ENCODE measurements around the gene ZBTB20.

Gene ZBTB20

DNA sequence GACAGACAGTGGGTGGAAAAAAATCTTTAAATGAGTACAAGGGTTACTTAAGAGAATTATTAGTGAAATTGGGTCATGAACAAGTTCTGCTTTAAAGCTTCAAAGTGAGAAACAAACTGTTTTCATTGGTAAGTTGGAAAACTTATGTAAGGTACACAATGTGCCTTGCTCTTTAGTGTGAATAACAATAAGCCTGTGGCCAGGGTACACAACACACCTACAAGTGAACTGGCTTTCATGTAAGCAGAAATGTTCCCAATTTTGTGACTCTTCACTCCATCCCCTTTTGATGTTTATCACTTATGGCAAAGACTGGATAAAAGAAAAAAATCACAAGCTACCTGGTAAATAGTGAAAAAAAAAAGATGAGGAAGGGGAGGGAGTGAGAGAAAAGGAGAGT is 253.7 kb downstream of the ZBTB20 start (continued):
- TF ChIP-seq ZNF70 (CRISPR knock-in tag; IDR thresholded peaks at IDR 0.05) (no peak), ISL1 (CRISPR knock-in tag; IDR thresholded peaks at IDR 0.05) (no peak), ZNF8 (CRISPR knock-in tag; IDR thresholded peaks at IDR 0.05) (no peak), ESRRG (CRISPR knock-in tag; IDR thresholded peaks at IDR 0.05) (no peak)

DNA sequence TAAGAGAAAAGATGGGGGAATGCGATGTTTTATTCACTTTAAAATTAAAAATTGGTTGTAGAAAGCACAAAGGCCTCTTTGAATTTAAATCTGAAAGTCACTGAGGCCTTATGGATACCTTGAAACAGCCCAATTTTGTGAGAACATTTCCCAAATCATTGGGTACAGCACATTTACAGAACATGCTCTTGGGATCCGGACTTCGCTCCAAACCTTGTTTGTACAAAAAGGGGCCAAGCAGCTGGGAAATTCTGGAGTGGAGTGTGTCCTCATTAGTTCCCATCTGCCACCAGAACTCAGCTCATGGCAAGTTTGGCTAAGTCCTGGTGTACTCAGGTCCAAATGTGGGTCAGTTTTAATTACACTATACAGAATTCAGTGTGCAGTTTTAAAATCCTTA is 254.2 kb downstream of the ZBTB20 start:
- TF ChIP-seq SNAI2 (CRISPR knock-in tag; IDR thresholded peaks at IDR 0.05) (no peak), ESRRG (CRISPR knock-in tag; IDR thresholded peaks at IDR 0.05) (no peak), ZFP30 (CRISPR knock-in tag; IDR thresholded peaks at IDR 0.05) (no peak), ZNF565 (CRISPR knock-in tag; conservative IDR thresholded peaks at IDR 0.05; ENCODE audit: low read depth) (no peak), ZFP3 (CRISPR knock-in tag; IDR thresholded peaks at IDR 0.05) (no peak), BACH2 (CRISPR knock-in tag; IDR thresholded peaks at IDR 0.05; ENCODE audit: borderline replicate concordance) (no peak), TCF4 (CRISPR knock-in tag; IDR thresholded peaks at IDR 0.05; ENCODE audit: borderline replicate concordance) (no peak), ARNTL (CRISPR knock-in tag; IDR thresholded peaks at IDR 0.05; ENCODE audit: borderline replicate concordance, low read depth) (no peak), RARB (CRISPR knock-in tag; IDR thresholded peaks at IDR 0.05) (no peak), ISL1 (CRISPR knock-in tag; IDR thresholded peaks at IDR 0.05) (no peak), ZNF8 (CRISPR knock-in tag; IDR thresholded peaks at IDR 0.05) (no peak), TOX (CRISPR knock-in tag; IDR thresholded peaks at IDR 0.05; ENCODE audit: borderline replicate concordance) (no peak), GLIS3 (CRISPR knock-in tag; IDR thresholded peaks at IDR 0.05) (no peak), CSDC2 (CRISPR knock-in tag; IDR thresholded peaks at IDR 0.05) (no peak), PPARA (CRISPR knock-in tag; IDR thresholded peaks at IDR 0.05; ENCODE audit: borderline replicate concordance) (no peak)
- TF ChIP-seq, protein P1, sequence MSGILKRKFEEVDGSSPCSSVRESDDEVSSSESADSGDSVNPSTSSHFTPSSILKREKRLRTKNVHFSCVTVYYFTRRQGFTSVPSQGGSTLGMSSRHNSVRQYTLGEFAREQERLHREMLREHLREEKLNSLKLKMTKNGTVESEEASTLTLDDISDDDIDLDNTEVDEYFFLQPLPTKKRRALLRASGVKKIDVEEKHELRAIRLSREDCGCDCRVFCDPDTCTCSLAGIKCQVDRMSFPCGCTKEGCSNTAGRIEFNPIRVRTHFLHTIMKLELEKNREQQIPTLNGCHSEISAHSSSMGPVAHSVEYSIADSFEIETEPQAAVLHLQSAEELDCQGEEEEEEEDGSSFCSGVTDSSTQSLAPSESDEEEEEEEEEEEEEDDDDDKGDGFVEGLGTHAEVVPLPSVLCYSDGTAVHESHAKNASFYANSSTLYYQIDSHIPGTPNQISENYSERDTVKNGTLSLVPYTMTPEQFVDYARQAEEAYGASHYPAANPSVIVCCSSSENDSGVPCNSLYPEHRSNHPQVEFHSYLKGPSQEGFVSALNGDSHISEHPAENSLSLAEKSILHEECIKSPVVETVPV (CRISPR knock-in tag; IDR thresholded peaks at IDR 0.05), result no peak
- TF ChIP-seq, protein P2, sequence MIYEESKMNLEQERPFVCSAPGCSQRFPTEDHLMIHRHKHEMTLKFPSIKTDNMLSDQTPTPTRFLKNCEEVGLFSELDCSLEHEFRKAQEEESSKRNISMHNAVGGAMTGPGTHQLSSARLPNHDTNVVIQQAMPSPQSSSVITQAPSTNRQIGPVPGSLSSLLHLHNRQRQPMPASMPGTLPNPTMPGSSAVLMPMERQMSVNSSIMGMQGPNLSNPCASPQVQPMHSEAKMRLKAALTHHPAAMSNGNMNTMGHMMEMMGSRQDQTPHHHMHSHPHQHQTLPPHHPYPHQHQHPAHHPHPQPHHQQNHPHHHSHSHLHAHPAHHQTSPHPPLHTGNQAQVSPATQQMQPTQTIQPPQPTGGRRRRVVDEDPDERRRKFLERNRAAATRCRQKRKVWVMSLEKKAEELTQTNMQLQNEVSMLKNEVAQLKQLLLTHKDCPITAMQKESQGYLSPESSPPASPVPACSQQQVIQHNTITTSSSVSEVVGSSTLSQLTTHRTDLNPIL (CRISPR knock-in tag; IDR thresholded peaks at IDR 0.05; ENCODE audit: low read depth), result no peak
- TF ChIP-seq, protein P3, sequence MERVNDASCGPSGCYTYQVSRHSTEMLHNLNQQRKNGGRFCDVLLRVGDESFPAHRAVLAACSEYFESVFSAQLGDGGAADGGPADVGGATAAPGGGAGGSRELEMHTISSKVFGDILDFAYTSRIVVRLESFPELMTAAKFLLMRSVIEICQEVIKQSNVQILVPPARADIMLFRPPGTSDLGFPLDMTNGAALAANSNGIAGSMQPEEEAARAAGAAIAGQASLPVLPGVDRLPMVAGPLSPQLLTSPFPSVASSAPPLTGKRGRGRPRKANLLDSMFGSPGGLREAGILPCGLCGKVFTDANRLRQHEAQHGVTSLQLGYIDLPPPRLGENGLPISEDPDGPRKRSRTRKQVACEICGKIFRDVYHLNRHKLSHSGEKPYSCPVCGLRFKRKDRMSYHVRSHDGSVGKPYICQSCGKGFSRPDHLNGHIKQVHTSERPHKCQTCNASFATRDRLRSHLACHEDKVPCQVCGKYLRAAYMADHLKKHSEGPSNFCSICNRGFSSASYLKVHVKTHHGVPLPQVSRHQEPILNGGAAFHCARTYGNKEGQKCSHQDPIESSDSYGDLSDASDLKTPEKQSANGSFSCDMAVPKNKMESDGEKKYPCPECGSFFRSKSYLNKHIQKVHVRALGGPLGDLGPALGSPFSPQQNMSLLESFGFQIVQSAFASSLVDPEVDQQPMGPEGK (CRISPR knock-in tag; IDR thresholded peaks at IDR 0.05; ENCODE audit: borderline replicate concordance), result no peak
- TF ChIP-seq, protein P4, sequence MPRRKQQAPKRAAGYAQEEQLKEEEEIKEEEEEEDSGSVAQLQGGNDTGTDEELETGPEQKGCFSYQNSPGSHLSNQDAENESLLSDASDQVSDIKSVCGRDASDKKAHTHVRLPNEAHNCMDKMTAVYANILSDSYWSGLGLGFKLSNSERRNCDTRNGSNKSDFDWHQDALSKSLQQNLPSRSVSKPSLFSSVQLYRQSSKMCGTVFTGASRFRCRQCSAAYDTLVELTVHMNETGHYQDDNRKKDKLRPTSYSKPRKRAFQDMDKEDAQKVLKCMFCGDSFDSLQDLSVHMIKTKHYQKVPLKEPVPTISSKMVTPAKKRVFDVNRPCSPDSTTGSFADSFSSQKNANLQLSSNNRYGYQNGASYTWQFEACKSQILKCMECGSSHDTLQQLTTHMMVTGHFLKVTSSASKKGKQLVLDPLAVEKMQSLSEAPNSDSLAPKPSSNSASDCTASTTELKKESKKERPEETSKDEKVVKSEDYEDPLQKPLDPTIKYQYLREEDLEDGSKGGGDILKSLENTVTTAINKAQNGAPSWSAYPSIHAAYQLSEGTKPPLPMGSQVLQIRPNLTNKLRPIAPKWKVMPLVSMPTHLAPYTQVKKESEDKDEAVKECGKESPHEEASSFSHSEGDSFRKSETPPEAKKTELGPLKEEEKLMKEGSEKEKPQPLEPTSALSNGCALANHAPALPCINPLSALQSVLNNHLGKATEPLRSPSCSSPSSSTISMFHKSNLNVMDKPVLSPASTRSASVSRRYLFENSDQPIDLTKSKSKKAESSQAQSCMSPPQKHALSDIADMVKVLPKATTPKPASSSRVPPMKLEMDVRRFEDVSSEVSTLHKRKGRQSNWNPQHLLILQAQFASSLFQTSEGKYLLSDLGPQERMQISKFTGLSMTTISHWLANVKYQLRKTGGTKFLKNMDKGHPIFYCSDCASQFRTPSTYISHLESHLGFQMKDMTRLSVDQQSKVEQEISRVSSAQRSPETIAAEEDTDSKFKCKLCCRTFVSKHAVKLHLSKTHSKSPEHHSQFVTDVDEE (CRISPR knock-in tag; IDR thresholded peaks at IDR 0.05), result no peak
- no peak for ATAC-seq

DNA sequence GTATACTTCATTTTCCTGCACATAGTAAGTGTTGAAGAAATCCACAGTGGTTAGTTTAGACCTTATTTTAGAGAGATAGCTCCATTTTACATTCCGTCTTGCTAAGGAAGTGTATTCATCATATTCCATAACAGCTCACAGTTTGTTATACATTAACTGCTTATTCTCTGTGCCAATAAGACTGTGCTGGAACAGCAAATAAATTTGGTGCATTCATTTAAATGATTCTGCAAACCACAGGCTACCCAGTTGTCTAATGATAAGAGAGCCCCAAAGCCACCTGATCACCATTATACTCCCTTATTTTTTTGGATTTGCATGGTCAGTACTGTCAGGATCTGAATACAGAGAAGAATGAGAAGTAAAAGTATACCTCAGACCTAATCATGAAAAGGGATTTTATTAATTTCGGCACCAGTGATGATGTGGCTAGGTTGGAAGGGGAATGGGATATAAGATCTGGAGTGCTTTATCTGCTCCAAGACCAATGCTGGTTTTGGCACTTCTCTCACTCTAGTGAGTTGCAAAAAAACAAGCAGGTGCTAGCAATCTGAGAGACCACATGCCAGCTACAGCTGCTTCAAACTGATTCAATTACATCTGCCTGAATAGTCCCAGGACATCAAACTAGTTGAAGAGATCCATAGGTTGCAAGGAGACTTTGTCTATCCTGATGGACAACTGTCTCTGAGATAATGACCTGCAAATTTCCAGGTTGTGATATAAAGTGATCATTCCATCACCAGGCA is 254.8 kb downstream of the ZBTB20 start:
- TF ChIP-seq SNAI2 (CRISPR knock-in tag; IDR thresholded peaks at IDR 0.05), result no peak
- no peak for TF ChIP-seq CSDC2 (CRISPR knock-in tag; IDR thresholded peaks at IDR 0.05)
- TF ChIP-seq TOX (CRISPR knock-in tag; IDR thresholded peaks at IDR 0.05; ENCODE audit: borderline replicate concordance), result no peak
- TF ChIP-seq, protein P2 (CRISPR knock-in tag; IDR thresholded peaks at IDR 0.05; ENCODE audit: low read depth), result no peak
- TF ChIP-seq, protein P4 (CRISPR knock-in tag; IDR thresholded peaks at IDR 0.05), result no peak
- no peak for TF ChIP-seq ZNF565 (CRISPR knock-in tag; conservative IDR thresholded peaks at IDR 0.05; ENCODE audit: low read depth)
- TF ChIP-seq ARNTL (CRISPR knock-in tag; IDR thresholded peaks at IDR 0.05; ENCODE audit: borderline replicate concordance, low read depth), result no peak
- TF ChIP-seq PPARA (CRISPR knock-in tag; IDR thresholded peaks at IDR 0.05; ENCODE audit: borderline replicate concordance), result no peak
- no peak for TF ChIP-seq ZNF70 (CRISPR knock-in tag; IDR thresholded peaks at IDR 0.05)
- TF ChIP-seq RARB (CRISPR knock-in tag; IDR thresholded peaks at IDR 0.05), result no peak
- no peak for TF ChIP-seq GLIS3 (CRISPR knock-in tag; IDR thresholded peaks at IDR 0.05)
- no peak for ATAC-seq

Data from SK-N-SH treated with all-trans-retinoic acid at 6 μM for 48 hours (cell line).